SK-N-MC (cell line): Measurements from ENCODE around the gene KRTAP7-1.

Source experiments
- EZH2 ChIP-seq: fragments of 200-600 bp; sonication (generic); IDR thresholded peaks from one replicate; pipeline ENCODE4 v1.6.1; 2017; ENCODE audit warnings: antibody characterized with exemption
- POLR2AphosphoS5 ChIP-seq: IDR thresholded peaks from 2 replicates; pipeline ENCODE4 v1.6.1; 2012; ENCODE audit warnings: mild to moderate bottlenecking, low read depth, low read length, borderline replicate concordance

GRCh38 chr21:30793581-30794314 lies 35.8 kb downstream of the KRTAP7-1 start:
- TF ChIP-seq POLR2AphosphoS5 (no peak), EZH2 (no peak)
